GM19455 (cell line): ENCODE results near the gene BRSK2.

Experiments used
- ATAC-seq: cut with Tn5 transposase; IDR thresholded peaks from one replicate; pipeline ENCODE4 v1.9.1; 2021; ENCODE audit not compliant: unreplicated experiment

BRSK2 gene

GRCh38 chr11:1461826-1462697 lies 72.3 kb downstream of the BRSK2 start:
- no peak for ATAC-seq

DNA sequence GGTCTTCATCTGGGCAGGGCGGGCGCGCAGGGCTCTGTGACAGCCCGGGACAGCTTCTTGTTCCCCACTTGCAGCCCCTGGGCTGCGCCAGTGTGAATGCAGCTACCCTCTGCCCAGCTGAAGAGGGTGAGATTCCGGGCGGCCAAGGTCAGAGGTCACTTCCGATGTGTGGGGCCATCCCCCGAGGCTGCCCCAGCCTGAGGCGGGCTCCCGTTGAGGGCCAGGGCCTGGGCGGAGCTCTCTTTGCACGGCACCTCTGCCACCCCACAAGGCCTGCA lies 72.9 kb downstream of the BRSK2 start:
- no peak for ATAC-seq

DNA sequence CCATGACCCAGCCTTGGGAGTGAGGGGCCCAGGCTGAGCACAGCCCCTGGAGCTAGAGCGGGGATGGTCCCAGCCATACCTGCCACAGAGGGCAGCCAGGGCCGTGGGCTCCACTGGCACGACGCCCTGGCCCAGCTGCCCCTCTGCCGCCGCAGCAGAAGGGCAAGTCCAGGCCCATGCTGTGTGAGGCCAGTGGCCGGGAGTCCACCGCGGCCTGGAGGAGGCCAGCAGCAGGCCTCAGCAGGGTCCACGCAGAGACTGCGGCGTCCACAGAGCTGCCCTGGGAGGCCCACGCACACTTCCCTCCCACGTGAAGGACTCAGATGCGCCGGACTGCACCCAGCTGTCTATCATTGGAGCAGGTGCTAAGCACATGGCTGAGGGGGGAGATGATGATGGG lies 73.3 kb downstream of the BRSK2 start:
- no peak for ATAC-seq

DNA sequence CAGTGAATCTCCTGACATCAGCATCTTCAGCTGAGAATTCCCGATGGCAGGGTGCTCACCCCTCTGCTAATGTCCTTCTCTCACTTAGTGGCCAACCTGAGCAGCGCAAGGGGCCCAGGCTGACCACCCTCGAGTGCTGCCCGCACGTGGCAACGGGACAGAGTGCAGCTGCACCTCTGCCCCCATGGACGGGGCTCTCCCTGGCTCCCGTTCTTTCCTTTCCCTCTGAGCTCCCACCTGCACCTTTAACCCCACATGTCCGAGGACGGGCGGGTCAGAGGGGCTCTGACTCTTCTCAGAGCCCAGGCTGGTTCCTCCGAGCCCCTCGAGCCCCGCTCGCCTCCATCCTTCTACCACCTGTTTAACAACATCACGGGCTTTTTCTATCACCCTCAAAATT lies 77.0 kb downstream of the BRSK2 start:
- no peak for ATAC-seq

DNA sequence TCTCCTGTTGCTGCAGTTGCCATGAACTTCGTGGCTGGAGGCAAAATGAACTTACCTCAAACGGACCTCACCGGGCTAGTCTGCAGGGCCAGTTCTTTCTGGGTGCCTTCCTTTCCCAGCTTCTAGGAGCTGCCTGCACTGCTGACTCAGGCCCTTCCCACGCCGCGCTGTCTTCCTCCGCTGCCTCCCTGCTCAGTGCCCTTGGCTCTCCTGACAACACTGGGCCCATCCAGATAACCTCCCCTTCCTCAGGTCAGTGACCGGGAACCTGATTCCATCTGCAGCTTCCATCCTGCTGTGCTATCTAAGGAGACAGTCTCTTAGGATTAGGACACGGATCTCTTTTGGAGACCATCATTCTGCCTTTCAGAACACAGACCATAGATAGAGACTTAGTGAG lies 77.5 kb downstream of the BRSK2 start:
- no peak for ATAC-seq

DNA sequence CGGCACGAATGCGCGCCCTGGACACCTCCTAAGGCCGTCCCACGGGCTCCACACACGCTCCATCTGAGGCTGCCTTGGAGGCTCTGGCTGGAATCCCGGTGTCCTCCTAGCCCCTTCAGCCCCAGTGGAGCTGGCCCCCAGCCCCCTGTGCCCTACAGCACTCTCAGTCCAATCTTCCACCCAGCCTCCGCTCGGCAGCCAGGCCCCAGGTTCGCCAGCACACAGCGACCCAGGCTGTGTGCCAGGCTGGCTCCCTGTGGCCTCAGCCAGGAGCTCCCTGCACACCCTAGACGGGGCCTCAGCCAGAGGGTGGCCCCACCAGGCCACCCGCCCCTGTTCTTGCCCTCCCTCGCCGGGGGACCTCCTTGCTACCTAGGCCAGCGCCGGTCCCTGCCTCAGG lies 78.3 kb downstream of the BRSK2 start:
- ATAC-seq = no peak

GRCh38 chr11:1468473-1469066 lies 78.8 kb downstream of the BRSK2 start:
- no peak for ATAC-seq

- no peak for ATAC-seq
Measured at GRCh38 chr11:1469287-1469910, 79.7 kb downstream of the BRSK2 start.

GRCh38 chr11:1469911-1470680 lies 80.4 kb downstream of the BRSK2 start:
- no peak for ATAC-seq

GRCh38 chr11:1470681-1471611 lies 81.2 kb downstream of the BRSK2 start:
- no peak for ATAC-seq

DNA sequence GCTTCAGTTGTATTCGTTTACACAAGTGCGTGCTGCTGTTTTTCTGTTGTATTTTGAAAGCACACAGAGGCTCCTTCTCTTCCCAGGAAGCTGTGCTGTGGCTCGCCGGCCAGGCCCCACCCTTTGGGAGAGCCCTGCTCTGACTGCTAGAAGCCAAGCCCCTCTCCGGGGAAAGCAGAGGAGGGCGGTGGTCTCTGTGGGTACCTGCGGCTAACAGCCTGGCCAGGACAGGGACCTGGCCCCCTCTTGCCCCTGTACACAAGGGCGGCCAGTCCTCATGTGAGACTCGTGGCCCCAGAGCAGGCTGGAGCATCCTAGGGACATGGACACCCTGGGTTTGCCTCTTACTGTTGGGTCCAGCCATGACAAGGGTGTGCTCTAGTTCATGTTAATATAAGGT lies 82.0 kb downstream of the BRSK2 start:
- ATAC-seq = no peak

- ATAC-seq = no peak
Measured at GRCh38 chr11:1472180-1473005, 82.7 kb downstream of the BRSK2 start.

GRCh38 chr11:1473011-1473628 lies 83.4 kb downstream of the BRSK2 start:
- ATAC-seq = no peak

DNA sequence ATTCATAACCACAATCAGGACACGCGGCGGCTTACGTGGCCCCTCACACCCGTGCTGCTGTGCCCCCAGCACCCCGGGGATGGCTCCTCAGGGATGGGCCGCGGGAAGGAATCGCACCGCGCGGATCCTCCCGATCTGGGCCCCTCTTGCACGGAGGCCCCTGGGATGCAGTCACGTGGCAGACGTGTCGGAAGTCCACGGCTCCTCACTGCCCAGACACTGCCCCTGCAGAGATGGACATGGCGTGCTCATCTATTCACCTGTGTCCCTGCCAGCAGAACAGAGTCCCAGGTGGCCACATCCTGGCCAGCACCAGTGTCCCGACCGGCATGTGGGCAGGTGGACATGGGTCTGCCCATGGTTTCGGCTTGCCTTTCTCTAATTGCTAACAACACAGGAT lies 84.1 kb downstream of the BRSK2 start:
- ATAC-seq = no peak

- no peak for ATAC-seq
Measured at GRCh38 chr11:1475841-1476240, 86.1 kb downstream of the BRSK2 start.

GRCh38 chr11:1476940-1477736 lies 87.4 kb downstream of the BRSK2 start:
- no peak for ATAC-seq

DNA sequence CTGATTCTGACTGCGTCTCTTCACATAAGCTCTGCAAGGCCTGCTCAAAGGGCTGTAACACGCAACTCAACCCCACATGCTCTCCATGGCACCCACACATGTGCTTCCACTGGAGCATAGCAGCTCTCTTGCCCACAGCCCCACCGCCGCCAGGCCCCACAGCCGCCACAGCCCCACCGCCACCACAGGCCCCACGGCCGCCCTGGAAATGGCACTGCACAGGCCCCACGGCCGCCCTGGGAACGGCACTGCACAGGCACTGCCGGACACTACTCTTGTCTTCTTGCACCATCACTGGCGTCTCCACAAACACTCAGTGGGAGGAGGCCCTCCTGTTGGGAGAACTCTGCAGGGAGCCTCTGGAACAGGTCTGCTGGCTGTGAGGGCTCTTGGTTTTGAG lies 88.3 kb downstream of the BRSK2 start:
- no peak for ATAC-seq

DNA sequence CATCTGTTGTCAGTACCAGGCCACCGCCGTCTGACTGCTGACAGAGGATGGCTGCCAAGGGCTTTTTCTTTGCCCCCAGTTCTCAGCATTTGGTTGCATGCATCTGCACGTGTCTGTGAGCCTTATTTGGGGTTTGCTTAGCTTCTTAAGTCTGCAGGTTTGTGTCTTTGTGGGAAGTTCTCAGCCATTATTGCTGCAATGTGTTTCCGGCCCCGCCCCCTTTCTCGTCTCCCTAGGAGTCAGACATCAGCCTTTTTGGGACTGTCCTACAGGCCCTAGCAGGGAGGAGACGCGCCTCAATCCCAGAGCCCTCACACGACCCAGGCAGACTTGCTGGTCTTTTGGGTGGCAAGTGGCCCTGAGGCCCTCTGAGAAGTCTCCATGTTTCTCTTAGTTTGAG lies 88.8 kb downstream of the BRSK2 start:
- no peak for ATAC-seq
